Right renal cortex interstitium (tissue), 3 donors: ENCODE results near the gene POM121L2. TPM values are rescaled to one million over a fixed set of nuclear protein-coding genes. Genes with fewer than 3 reads are reported as not detected.

Experiments used
- DNase-seq, 3 donors: peaks; one replicate each; pipeline ENCODE4 v3.0.0-alpha.2; 2013; ENCODE audit warnings: low read depth in 3 of 3, low spot score in 2 of 3
- polyA plus RNA-seq, 3 donors: library from polyadenylated mRNA; unstranded; fragments of 120-200 nt; gene quantifications; one replicate each; pipeline ENCODE4 v1.2.1, GENCODE V29; 2013; ENCODE audit not compliant: insufficient read length in 3 of 3

The POM121L2 gene
- polyA plus RNA-seq, 3 donors, result not detected

DNA sequence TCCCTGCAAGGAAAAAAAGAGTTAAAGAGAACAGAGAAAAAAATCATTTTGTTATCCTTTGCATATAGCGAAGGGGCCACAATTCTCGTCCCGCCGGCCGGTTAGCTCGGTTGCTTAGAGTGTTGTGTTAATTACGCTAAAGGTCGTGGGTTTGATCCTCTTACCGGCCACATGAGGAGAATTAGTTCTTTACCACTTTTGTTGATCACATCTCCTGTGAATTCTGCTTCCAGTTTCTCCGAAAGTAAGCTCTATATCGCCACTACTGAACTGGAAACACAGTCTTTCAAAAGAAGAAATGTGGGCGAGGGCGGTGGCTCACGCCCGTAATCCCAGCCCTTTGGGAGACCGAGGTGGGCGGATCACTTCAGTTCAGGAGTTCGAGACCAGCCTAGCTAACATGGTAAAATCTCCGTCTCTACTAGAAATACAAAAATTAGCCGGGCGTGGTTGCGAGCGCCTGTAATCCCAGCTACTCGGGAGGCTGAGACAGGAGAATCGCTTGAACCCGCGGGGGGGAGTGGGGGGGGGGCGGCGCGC lies 51.2 kb downstream of the POM121L2 start:
- DNase-seq, result no peak

DNA sequence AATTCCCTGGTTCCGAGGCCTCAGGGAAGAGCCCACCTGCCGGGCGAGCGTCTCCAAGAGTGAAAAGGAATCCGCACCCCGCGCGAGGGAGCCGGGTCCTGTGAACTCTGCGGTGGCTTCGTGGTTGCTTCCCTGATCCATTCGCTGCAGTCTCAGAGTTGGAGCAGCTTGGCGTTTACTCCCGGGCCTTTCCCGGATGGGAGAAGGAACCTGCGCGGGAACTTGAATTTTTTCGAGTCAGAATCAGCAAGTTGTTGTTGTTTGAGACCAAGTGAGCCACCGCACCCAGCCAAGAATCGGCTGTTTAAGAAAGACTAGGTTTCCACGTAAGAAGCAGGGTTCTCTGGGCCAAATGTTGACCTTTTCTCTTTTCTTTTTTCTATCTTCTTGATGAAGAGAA lies 51.7 kb downstream of the POM121L2 start:
- DNase-seq, result no peak

Other genes starting within 250 kb of the POM121L2 start
- under 1 TPM; 0.21 to 0.35 (median 0.34) TPM for gene PRSS16, start 64.6 kb downstream of the POM121L2 start, polyA plus RNA-seq
- gene ZNF391, start 76.5 kb upstream of the POM121L2 start, polyA plus RNA-seq, result 10 to 100 TPM; 10.2 to 12.6 (median 11.1) TPM
- 10 to 100 TPM; 19.8 to 22.8 (median 22.1) TPM for gene ZNF184, start 160.8 kb upstream of the POM121L2 start, polyA plus RNA-seq